Epithelial cell of proximal tubule (primary cell): ENCODE measurements around the gene ARRDC4. TPM values are rescaled to one million over a fixed set of nuclear protein-coding genes. Genes with fewer than 3 reads are reported as not detected.

Source experiments
- DNase-seq: peaks from one replicate; pipeline ENCODE4 v3.0.0-alpha.2; 2011; ENCODE audit warnings: low read depth
- H3K4me3 ChIP-seq: 2 replicates; pipeline ENCODE4 v1.5.1; 2011; ENCODE audit warnings: low read depth, mild to moderate bottlenecking, low read length
- total RNA-seq: library from RNA; depleted of rRNA; stranded (reverse); fragments of >200 nt; gene quantifications from 2 replicates; pipeline ENCODE4 v1.2.3, GENCODE V29; 2015
- TF ChIP-seq, protein P1 (sequence below): conservative IDR thresholded peaks from 2 replicates; pipeline ENCODE4 v1.5.1; 2012; ENCODE audit warnings: low read depth, mild to moderate bottlenecking, low read length

The ARRDC4 gene
- total RNA-seq, 1 donor from 2014 or later, result 18.3 TPM

DNA sequence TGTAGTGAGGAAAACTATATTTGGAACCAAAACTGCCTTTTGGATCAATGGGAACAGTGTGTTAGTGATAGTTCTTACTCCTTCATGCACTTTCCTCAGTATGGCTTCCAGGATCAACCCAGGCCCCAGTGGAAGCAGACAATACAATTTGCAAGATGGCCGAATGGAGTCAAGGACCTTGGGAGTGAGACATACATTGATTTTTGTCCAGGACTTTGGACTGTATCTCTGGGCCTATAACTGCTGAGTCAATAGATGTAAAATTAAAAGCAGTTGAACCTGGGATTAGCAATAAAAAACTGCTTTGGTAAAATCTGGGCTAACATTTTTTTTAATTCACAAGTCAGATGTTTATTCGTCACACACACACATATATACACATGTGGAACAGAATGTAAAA, 1.8 kb downstream of the ARRDC4 start:
- TF ChIP-seq, protein P1, sequence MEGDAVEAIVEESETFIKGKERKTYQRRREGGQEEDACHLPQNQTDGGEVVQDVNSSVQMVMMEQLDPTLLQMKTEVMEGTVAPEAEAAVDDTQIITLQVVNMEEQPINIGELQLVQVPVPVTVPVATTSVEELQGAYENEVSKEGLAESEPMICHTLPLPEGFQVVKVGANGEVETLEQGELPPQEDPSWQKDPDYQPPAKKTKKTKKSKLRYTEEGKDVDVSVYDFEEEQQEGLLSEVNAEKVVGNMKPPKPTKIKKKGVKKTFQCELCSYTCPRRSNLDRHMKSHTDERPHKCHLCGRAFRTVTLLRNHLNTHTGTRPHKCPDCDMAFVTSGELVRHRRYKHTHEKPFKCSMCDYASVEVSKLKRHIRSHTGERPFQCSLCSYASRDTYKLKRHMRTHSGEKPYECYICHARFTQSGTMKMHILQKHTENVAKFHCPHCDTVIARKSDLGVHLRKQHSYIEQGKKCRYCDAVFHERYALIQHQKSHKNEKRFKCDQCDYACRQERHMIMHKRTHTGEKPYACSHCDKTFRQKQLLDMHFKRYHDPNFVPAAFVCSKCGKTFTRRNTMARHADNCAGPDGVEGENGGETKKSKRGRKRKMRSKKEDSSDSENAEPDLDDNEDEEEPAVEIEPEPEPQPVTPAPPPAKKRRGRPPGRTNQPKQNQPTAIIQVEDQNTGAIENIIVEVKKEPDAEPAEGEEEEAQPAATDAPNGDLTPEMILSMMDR, result no peak
- H3K4me3 ChIP-seq, result peak overlapping the region; percentile 92
- DNase-seq, result no peak

DNA sequence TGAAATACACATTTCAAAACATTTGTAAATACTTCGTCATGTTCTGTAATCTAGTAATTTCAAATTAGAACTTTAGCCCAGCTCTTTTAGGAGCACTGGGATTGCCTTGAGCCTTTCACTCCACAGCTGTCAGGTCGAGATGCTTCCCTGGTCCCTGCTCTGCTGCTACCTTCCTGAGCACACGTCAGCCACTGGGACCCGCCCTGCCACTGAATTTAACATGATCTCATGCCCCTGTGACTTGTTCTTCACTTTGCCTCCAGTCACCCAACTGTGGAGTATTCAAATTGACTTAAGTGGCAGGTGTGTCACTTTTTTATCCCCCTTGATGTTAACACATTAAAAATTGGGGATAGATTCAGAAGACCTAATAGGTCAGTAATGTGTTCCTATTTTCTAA, 3.3 kb downstream of the ARRDC4 start:
- TF ChIP-seq, protein P1, result no peak
- peak overlapping the region; percentile 29 for H3K4me3 ChIP-seq
- no peak for DNase-seq

DNA sequence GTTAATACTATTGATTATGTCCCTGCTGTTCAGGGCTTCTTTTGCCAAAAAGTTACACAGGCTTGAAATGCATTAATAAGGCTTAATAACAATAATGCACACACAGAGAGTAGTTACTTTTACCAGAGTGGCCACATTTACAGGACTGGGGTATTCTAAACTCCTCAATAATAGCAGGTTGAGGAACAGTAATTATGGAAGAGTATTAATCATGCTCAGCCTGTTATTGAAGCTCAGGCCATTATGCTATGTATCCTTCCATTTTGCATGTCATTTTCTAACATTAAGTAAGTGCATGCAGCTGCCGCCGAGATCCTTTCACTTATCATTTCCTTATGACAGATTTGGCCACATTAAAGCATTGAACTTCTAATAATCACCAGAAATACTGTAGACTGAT, 5.7 kb downstream of the ARRDC4 start:
- no peak for DNase-seq
- TF ChIP-seq, protein P1, result no peak
- H3K4me3 ChIP-seq, result no peak overlapping the region

DNA sequence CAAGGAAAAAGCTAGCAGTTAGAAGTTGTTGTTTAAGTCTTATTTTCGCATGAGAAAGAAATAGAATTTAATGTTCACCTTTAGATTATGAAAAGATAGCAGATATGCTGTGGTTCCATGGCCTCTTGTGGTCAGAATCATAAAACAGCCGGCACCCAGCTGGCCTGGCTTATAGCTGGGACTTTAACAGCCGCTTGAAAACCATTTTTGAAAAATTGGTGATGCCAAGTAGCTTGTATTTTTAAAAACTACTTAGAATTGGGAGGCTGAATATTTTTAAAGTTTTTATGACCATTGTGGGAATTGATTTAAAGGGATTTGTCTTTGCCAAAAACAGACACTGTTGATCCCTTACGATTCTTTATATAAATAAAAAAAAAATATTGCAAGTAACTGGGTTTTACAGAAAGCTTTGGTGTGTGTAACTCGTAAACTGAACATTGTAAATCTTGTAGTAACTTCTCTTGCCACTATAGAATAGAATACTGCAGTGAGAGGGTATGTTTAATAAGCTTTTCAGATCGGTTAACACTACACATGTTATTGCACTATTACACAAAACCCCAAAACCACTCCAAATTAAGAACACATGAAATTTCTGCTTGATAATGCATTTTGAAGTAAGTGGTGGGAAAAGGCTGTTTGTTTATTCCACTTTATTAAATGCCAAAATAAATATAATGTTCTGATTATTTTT, 6.6 kb downstream of the ARRDC4 start:
- DNase-seq, result no peak
- TF ChIP-seq, protein P1, result no peak
- no peak overlapping the region for H3K4me3 ChIP-seq

DNA sequence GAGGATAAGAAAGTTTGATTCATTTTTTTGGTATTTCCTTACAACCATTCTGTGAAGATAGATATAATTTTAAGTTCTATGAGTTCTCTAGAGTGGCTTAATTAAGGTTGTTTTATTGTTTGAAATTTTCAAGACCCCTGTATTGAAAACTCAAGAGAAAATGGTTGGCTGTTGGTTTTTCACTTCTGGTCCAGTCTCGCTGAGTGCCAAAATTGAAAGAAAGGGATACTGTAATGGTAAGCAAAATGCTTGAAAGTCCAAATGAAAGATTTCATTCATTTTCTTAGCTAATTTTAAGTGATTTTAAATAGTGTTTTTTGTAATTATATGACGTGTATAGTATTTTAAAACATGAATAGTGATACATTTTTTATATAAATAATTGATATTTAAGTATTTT, 7.4 kb downstream of the ARRDC4 start:
- TF ChIP-seq, protein P1, result no peak
- no peak overlapping the region for H3K4me3 ChIP-seq
- no peak for DNase-seq

DNA sequence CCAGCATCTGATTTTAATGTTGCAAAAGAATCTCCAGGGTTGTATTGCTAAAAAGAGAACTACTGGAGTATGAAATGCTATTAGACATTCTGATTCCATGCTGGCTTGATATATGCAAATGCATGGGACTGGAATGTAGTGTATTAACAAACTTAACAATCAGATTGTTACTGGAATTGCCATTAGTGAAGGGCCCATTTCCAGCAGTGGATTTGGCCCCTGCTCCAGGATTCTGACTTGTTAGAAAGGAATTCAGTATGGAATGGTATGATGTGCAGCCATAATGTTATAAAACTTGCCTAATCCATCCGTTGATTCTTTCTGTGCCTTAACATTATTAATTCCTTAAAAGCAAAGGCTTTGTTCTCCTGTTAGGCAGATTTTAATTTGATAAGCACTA, 7.9 kb downstream of the ARRDC4 start:
- DNase-seq, result peak; percentile 27
- H3K4me3 ChIP-seq, result no peak overlapping the region
- TF ChIP-seq, protein P1, result no peak

DNA sequence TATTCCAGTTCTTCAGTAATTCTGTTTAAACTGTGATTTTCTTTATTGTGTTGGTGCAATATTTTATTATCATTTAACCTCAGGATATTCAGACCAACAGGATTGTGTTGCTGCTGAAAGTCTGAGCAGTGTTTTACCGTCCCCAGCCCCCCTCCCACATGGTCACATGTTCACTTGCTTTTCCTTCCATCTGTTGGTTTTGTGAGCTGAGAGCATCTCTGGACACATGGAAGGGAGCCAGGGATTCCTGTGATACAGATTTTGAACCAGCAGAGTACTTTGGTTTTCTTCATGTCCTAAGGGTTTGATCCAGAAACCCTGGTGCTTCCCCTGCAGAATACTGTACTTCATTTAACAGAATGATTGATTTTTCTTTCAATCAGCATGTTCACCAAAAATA, 11.9 kb downstream of the ARRDC4 start:
- H3K4me3 ChIP-seq, result no peak overlapping the region
- TF ChIP-seq, protein P1, result no peak
- DNase-seq, result no peak
